Activated CD8-positive, alpha-beta T cell treated with anti-CD3 and anti-CD28 coated beads for 36 hours (primary cell): ENCODE data around the gene WIPI1. TPM values are rescaled to one million over a fixed set of nuclear protein-coding genes. Genes with fewer than 3 reads are reported as not detected.

Experiments used
- ATAC-seq: fragments of 200-7000 bp; cut with Tn5 transposase; one replicate; pipeline ENCODE4 v1.10.0; 2021; ENCODE audit warnings: mild to moderate bottlenecking, moderate library complexity
- CTCF ChIA-PET: fragments of 350-600 bp; sonication (Branson Sonifier 250); formaldehyde crosslinking; loops from one replicate; lab custom pipeline; 2021; ENCODE audit warnings: antibody characterized with exemption; lab: Charles Lee
- POLR2A ChIA-PET: fragments of 350-600 bp; sonication (Branson Sonifier 250); formaldehyde crosslinking; loops from one replicate; lab custom pipeline; 2021; ENCODE audit warnings: antibody characterized with exemption; lab: Charles Lee
- DNase-seq: peaks from one replicate; pipeline ENCODE4 v3.0.0-alpha.2; 2020
- H3K27ac Mint-ChIP-seq: one replicate; pipeline ENCODE4 v1.8.0; 2021; ENCODE audit warnings: mild to moderate bottlenecking, mixed read lengths
- H3K27me3 Mint-ChIP-seq: one replicate; pipeline ENCODE4 v1.8.0; 2021; ENCODE audit warnings: mixed read lengths
- H3K36me3 Mint-ChIP-seq: one replicate; pipeline ENCODE4 v1.8.0; 2021; ENCODE audit warnings: low read depth, mixed read lengths
- H3K4me1 Mint-ChIP-seq: one replicate; pipeline ENCODE4 v1.8.0; 2021; ENCODE audit warnings: low read depth, mixed read lengths
- H3K4me3 Mint-ChIP-seq: one replicate; pipeline ENCODE4 v1.8.0; 2021; ENCODE audit warnings: mild to moderate bottlenecking, moderate library complexity, mixed read lengths
- H3K9me3 Mint-ChIP-seq: one replicate; pipeline ENCODE4 v1.8.0; 2021; ENCODE audit warnings: mixed read lengths
- CTCF ChIP-seq: fragments of 200-600 bp; IDR thresholded peaks from one replicate; pipeline ENCODE4 v1.8.0; 2022; ENCODE audit warnings: antibody characterized with exemption, mild to moderate bottlenecking
- intact Hi-C: fragments of 100-400 bp; cut with micrococcal nuclease; formaldehyde crosslinking; loops from one replicate; pipeline ENCODE4 v1.10.0; 2022
- total RNA-seq, 2 experiments: library from RNA; stranded (reverse); gene quantifications; one replicate each; pipeline ENCODE4 v1.2.3, GENCODE V29; 2021

Gene WIPI1
- total RNA-seq, 2 experiments from 2014 or later: 11.3 to 13.1 TPM

- ChIA-PET POLR2A (interaction anchor here (0.5 to 0.8 kb wide), 3 partner anchors 16 to 185 kb away, joined by 3 read pairs; no protein-coding TSS in a partner anchor), CTCF (interaction anchor here (0.6 to 9.3 kb wide), 9 partner anchors 10 to 260 kb away, joined by 3 to 122 read pairs (median 5); no protein-coding TSS in a partner anchor)
- no peak for TF ChIP-seq CTCF
- no peaks in the 10 kb centered on the region for H3K27me3 Mint-ChIP-seq
- ATAC-seq (no peak), DNase-seq (no peak)
- no peak overlapping the region for H3K4me3 Mint-ChIP-seq
- intact Hi-C loops: loop anchor here (10.0 kb wide), 2 partner anchors 138 to 258 kb away; partner anchors contain the start of genes ARSG and SLC16A6
- H3K9me3 Mint-ChIP-seq: no peaks in the 10 kb centered on the region
- H3K36me3 Mint-ChIP-seq: peaks cover 6% of the 10 kb centered on the region
- no peak overlapping the region for H3K27ac Mint-ChIP-seq
- peaks cover 27% of the 10 kb centered on the region for H3K4me1 Mint-ChIP-seq
These were observed 24.1 kb downstream of the WIPI1 start for GRCh38 chr17:68433211-68433610.

GRCh38 chr17:68432086-68432864 lies 25.0 kb downstream of the WIPI1 start:
- H3K36me3 Mint-ChIP-seq: peaks cover 6% of the 10 kb centered on the region
- no peak for TF ChIP-seq CTCF
- H3K4me3 Mint-ChIP-seq: no peak overlapping the region
- DNase-seq (no peak), ATAC-seq (no peak)
- intact Hi-C loops: loop anchor here (10.0 kb wide), 2 partner anchors 137 to 257 kb away; partner anchors contain the start of genes ARSG and SLC16A6
- H3K27me3 Mint-ChIP-seq: no peaks in the 10 kb centered on the region
- ChIA-PET POLR2A (interaction anchor here (0.7 to 2.0 kb wide), 4 partner anchors 10 to 194 kb away, joined by 3 to 7 read pairs (median 4); no protein-coding TSS in a partner anchor), CTCF (interaction anchor here (0.6 to 9.3 kb wide), 26 partner anchors 9 to 259 kb away, joined by 3 to 122 read pairs (median 4); partner anchors contain the start of genes AMZ2 and SLC16A6)
- H3K4me1 Mint-ChIP-seq: peaks cover 18% of the 10 kb centered on the region
- no peak overlapping the region for H3K27ac Mint-ChIP-seq
- no peaks in the 10 kb centered on the region for H3K9me3 Mint-ChIP-seq

- intact Hi-C loops: loop anchor here (10.0 kb wide), 2 partner anchors 137 to 257 kb away; partner anchors contain the start of genes ARSG and SLC16A6
- peak; percentile 67 for DNase-seq
- Mint-ChIP-seq H3K4me1 (peaks cover 14% of the 10 kb centered on the region), H3K36me3 (peaks cover 6% of the 10 kb centered on the region), H3K4me3 (no peak overlapping the region), H3K27me3 (no peaks in the 10 kb centered on the region), H3K9me3 (no peaks in the 10 kb centered on the region), H3K27ac (no peak overlapping the region)
- TF ChIP-seq CTCF: peak; percentile 23
- ChIA-PET POLR2A (interaction anchor here (0.7 to 2.0 kb wide), 5 partner anchors 9 to 194 kb away, joined by 3 to 7 read pairs (median 4); no protein-coding TSS in a partner anchor), CTCF (interaction anchor here (0.6 to 9.3 kb wide), 26 partner anchors 9 to 258 kb away, joined by 3 to 122 read pairs (median 4); partner anchors contain the start of genes AMZ2 and SLC16A6)
- ATAC-seq: peak; percentile 49
These were observed 25.6 kb downstream of the WIPI1 start for GRCh38 chr17:68431661-68432071.

GRCh38 chr17:68431045-68431608 lies 26.2 kb downstream of the WIPI1 start:
- POLR2A ChIA-PET: interaction anchor here (1.4 to 2.0 kb wide), 3 partner anchors 9 to 139 kb away, joined by 3 to 7 read pairs (median 7); no protein-coding TSS in a partner anchor

More at GRCh38 chr17:68431045-68431608, 26.2 kb downstream of the WIPI1 start:
- CTCF ChIA-PET: interaction anchor here (0.8 to 9.3 kb wide), 14 partner anchors 8 to 183 kb away, joined by 3 to 122 read pairs (median 5); partner anchors contain the start of genes AMZ2 and SLC16A6
- no peak overlapping the region for H3K27ac Mint-ChIP-seq
- ATAC-seq (no peak), DNase-seq (no peak)
- H3K36me3 Mint-ChIP-seq: peaks cover 6% of the 10 kb centered on the region
- H3K4me3 Mint-ChIP-seq: no peak overlapping the region
- no peak for TF ChIP-seq CTCF
- H3K27me3 Mint-ChIP-seq: no peaks in the 10 kb centered on the region
- H3K4me1 Mint-ChIP-seq: peaks cover 8% of the 10 kb centered on the region
- H3K9me3 Mint-ChIP-seq: no peaks in the 10 kb centered on the region
- intact Hi-C loops: loop anchor here (10.0 kb wide), 2 partner anchors 136 to 256 kb away; partner anchors contain the start of genes ARSG and SLC16A6
